PC-3 (cell line): ENCODE results near the gene SURF4. TPM values are rescaled to one million over a fixed set of nuclear protein-coding genes. Genes with fewer than 3 reads are reported as not detected.

ENCODE experiments used
- ATAC-seq: fragments of 200-7000 bp; cut with Tn5 transposase; 2 replicates; pipeline ENCODE4 v1.9.1; 2020; ENCODE audit warnings: mild to moderate bottlenecking, moderate library complexity
- BruUV-seq: library from RNA; stranded (reverse); fragments of 400-500 nt; replicated peaks from 2 replicates; lab custom pipeline; 2021; lab: Mats Ljungman, UMichigan
- CTCF ChIA-PET: fragments of 300-600 bp; sonication (Branson Sonifier 250); formaldehyde crosslinking; loops from one replicate; lab custom pipeline; 2022; ENCODE audit warnings: antibody characterized with exemption; lab: Charles Lee
- POLR2A ChIA-PET: fragments of 300-600 bp; sonication (Branson Sonifier 250); formaldehyde crosslinking; loops from one replicate; lab custom pipeline; 2022; ENCODE audit warnings: antibody characterized with exemption; ENCODE audit not compliant: unreplicated experiment; lab: Charles Lee
- DNase-seq: peaks from one replicate; pipeline ENCODE4 v3.0.0-alpha.2; 2015
- H2AFZ ChIP-seq: fragments of 300-600 bp; sonication (generic); 2 replicates; pipeline ENCODE4 v1.6.0; 2016; ENCODE audit warnings: antibody characterized with exemption, low read length
- H3F3A ChIP-seq: fragments of 300-600 bp; sonication (generic); one replicate; pipeline ENCODE4 v1.6.0; 2017; ENCODE audit warnings: antibody characterized with exemption, low read length, control low read depth, mild to moderate bottlenecking; ENCODE audit not compliant: unreplicated experiment
- H3K27ac ChIP-seq: fragments of 300-600 bp; sonication (generic); 2 replicates; pipeline ENCODE4 v1.5.1; 2016; ENCODE audit warnings: mild to moderate bottlenecking, low read length
- H3K27me3 ChIP-seq: fragments of 300-600 bp; sonication (generic); 2 replicates; pipeline ENCODE4 v1.6.1; 2016; ENCODE audit warnings: low read length, mixed read lengths
- H3K36me3 ChIP-seq: fragments of 300-600 bp; sonication (generic); 2 replicates; pipeline ENCODE4 v1.6.1; 2016; ENCODE audit warnings: low read depth, mixed run types, low read length, mixed read lengths
- H3K4me1 ChIP-seq: fragments of 300-600 bp; sonication (generic); 2 replicates; pipeline ENCODE4 v1.5.1; 2016; ENCODE audit warnings: low read length; ENCODE audit not compliant: insufficient read depth
- H3K4me2 ChIP-seq: fragments of 300-600 bp; sonication (generic); 2 replicates; pipeline ENCODE4 v1.6.0; 2016; ENCODE audit warnings: low read length
- H3K4me3 ChIP-seq: fragments of 300-600 bp; sonication (generic); 2 replicates; pipeline ENCODE4 v1.5.1; 2016; ENCODE audit warnings: mild to moderate bottlenecking, low read length, mixed read lengths
- H3K79me2 ChIP-seq: fragments of 300-600 bp; sonication (generic); 2 replicates; pipeline ENCODE4 v1.6.1; 2017; ENCODE audit warnings: low read length, mixed read lengths
- H3K9ac ChIP-seq: fragments of 300-600 bp; sonication (generic); 2 replicates; pipeline ENCODE4 v1.6.0; 2016; ENCODE audit warnings: mild to moderate bottlenecking, low read length
- H3K9me2 ChIP-seq: fragments of 300-600 bp; sonication (generic); replicated peaks from 2 replicates; pipeline ENCODE4 v1.6.1; 2016; ENCODE audit warnings: mixed run types, low read length, mixed read lengths
- H3K9me3 ChIP-seq: fragments of 300-600 bp; sonication (generic); 2 replicates; pipeline ENCODE4 v1.6.1; 2016; ENCODE audit warnings: low read length, mixed read lengths
- H4K20me1 ChIP-seq: fragments of 300-600 bp; sonication (generic); 2 replicates; pipeline ENCODE4 v1.6.1; 2016; ENCODE audit warnings: low read length, mixed read lengths
- CTCF ChIP-seq: fragments of 300-600 bp; sonication (generic); conservative IDR thresholded peaks from 2 replicates; pipeline ENCODE4 v1.5.1; 2017; ENCODE audit warnings: antibody characterized with exemption, low read depth, mild to moderate bottlenecking, low read length
- EZH2 ChIP-seq: fragments of 300-600 bp; sonication (generic); IDR thresholded peaks from one replicate; pipeline ENCODE4 v1.6.1; 2017; ENCODE audit warnings: antibody characterized with exemption, mild to moderate bottlenecking, low read length; ENCODE audit not compliant: unreplicated experiment
- EZH2phosphoT487 ChIP-seq: fragments of 300-600 bp; sonication (generic); IDR thresholded peaks from 2 replicates; pipeline ENCODE4 v1.6.1; 2018; ENCODE audit warnings: mild to moderate bottlenecking, antibody characterized with exemption, low read length, borderline replicate concordance
- intact Hi-C: fragments of 100-400 bp; cut with micrococcal nuclease; formaldehyde crosslinking; loops from 2 replicates; pipeline ENCODE4 v1.9.0; 2023
- total RNA-seq: library from RNA; depleted of rRNA; stranded (reverse); fragments of >200 nt; gene quantifications from 2 replicates; pipeline ENCODE4 v1.2.3, GENCODE V29; 2014

SURF4 gene
- total RNA-seq, 1 experiment from 2014 or later = 161 TPM

DNA sequence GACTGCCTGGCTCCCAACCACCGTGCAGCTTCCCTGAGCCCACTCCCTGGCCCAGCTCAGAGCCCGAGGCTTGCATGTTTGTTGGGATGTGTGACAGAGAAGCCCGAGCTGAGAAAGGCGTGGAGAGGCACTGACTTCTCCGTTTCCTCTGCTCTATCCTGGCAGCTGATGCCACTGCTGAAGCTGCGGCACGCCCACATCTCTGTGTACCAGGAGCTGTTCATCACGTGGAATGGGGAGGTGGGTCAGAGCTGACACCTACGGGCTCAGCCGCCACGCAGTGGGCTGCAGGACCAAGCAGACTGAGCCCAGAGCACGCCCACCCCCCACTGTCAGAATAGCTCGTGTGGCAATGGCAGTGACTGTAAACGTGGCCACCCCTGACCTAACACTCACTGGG is 9.6 kb upstream of the SURF4 start:
- Histone ChIP-seq H3K9me2 (no peaks in the 10 kb centered on the region), H3K4me2 (no peak overlapping the region), H3K4me3 (no peak overlapping the region), H4K20me1 (no peaks in the 10 kb centered on the region), H3K79me2 (no peaks in the 10 kb centered on the region), H3K27me3 (no peaks in the 10 kb centered on the region), H2AFZ (no peak overlapping the region), H3K9ac (no peak overlapping the region), H3F3A (no peaks in the 10 kb centered on the region), H3K4me1 (no peaks in the 10 kb centered on the region), H3K36me3 (no peaks in the 10 kb centered on the region), H3K27ac (no peak overlapping the region), H3K9me3 (no peaks in the 10 kb centered on the region)
- no peak for TF ChIP-seq EZH2
- TF ChIP-seq EZH2phosphoT487 = no peak
- TF ChIP-seq CTCF = no peak
- POLR2A ChIA-PET = no interaction called here
- intact Hi-C loops = no loop called here
- ATAC-seq (no peak), DNase-seq (no peak)
- CTCF ChIA-PET = no interaction called here
- BruUV-seq = no TSS peak

DNA sequence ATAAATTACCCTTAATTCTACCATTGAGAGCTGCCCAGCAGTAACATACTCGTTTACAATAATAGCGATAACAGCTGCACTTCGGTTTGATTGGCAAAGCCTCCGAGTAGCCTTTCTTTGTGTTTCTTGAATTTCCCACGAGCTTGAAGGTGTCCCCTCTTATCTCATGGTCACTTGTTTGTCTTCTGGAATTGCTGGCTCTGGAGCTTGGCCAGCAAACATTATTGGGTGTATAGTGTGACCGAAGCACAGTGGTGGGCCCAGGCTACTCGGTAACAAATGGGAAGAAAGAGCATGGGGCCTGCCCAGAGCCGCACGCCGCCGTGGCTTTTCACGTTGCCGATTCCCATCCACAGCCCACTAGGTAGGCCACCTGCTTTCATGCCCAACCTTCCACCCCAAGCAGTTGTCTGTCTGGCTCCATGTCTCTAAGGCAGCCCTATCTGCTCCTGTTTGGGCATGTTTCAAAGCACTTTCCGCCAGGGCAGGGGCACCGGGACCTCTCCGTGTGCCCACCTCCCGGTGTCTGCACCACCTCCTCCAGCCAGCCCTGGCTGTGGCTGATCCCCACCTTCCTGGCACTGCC is 9.0 kb upstream of the SURF4 start:
- Histone ChIP-seq H3F3A (no peaks in the 10 kb centered on the region), H3K27ac (no peak overlapping the region), H3K9me3 (no peaks in the 10 kb centered on the region), H3K9ac (no peak overlapping the region), H4K20me1 (no peaks in the 10 kb centered on the region), H3K27me3 (no peaks in the 10 kb centered on the region), H3K4me2 (no peak overlapping the region), H3K79me2 (no peaks in the 10 kb centered on the region), H2AFZ (no peak overlapping the region), H3K4me1 (no peaks in the 10 kb centered on the region), H3K4me3 (no peak overlapping the region), H3K36me3 (no peaks in the 10 kb centered on the region), H3K9me2 (no peaks in the 10 kb centered on the region)
- POLR2A ChIA-PET = no interaction called here
- CTCF ChIA-PET = no interaction called here
- DNase-seq (no peak), ATAC-seq (no peak)
- intact Hi-C loops = no loop called here
- TF ChIP-seq CTCF = no peak
- TF ChIP-seq EZH2phosphoT487 = no peak
- TF ChIP-seq EZH2 = no peak
- BruUV-seq = no TSS peak

- no peak for TF ChIP-seq EZH2phosphoT487
- no peak for TF ChIP-seq CTCF
- no peak for TF ChIP-seq EZH2
- no peaks in the 10 kb centered on the region for H3K79me2 ChIP-seq
- H3K27ac ChIP-seq = no peak overlapping the region
- H3F3A ChIP-seq = no peaks in the 10 kb centered on the region
- H3K9ac ChIP-seq = no peak overlapping the region
- H3K4me1 ChIP-seq = no peaks in the 10 kb centered on the region
- ChIA-PET POLR2A (no interaction called here), CTCF (no interaction called here)
- H3K36me3 ChIP-seq = no peaks in the 10 kb centered on the region
- no peaks in the 10 kb centered on the region for H3K9me2 ChIP-seq
- no peaks in the 10 kb centered on the region for H4K20me1 ChIP-seq
- no peaks in the 10 kb centered on the region for H3K9me3 ChIP-seq
- ATAC-seq (no peak), DNase-seq (no peak)
- no peaks in the 10 kb centered on the region for H3K27me3 ChIP-seq
- BruUV-seq = no TSS peak
- H3K4me2 ChIP-seq = no peak overlapping the region
- intact Hi-C loops = no loop called here
- H2AFZ ChIP-seq = no peak overlapping the region
- no peak overlapping the region for H3K4me3 ChIP-seq
These were observed 7.6 kb upstream of the SURF4 start for GRCh38 chr9:133383438-133383837.
